DOHH2 (cell line): Measurements from ENCODE around the gene FNDC3B.

Experiments used
- H3F3A ChIP-seq: fragments of 200-600 bp; sonication (generic), shearing (Covaris generic); 2 replicates; pipeline ENCODE4 v1.6.0; 2016; ENCODE audit warnings: antibody characterized with exemption, mild to moderate bottlenecking; ENCODE audit not compliant: control insufficient read depth, insufficient read depth
- H3K27ac ChIP-seq: fragments of 200-600 bp; sonication (generic); 2 replicates; pipeline ENCODE4 v1.5.1; 2014; ENCODE audit warnings: low read depth, mild to moderate bottlenecking, low read length, moderate library complexity
- H3K27me3 ChIP-seq: fragments of 200-600 bp; sonication (generic); 2 replicates; pipeline ENCODE4 v1.6.1; 2014; ENCODE audit warnings: mild to moderate bottlenecking, low read length, mixed read lengths; ENCODE audit not compliant: control insufficient read depth
- H3K36me3 ChIP-seq: fragments of 200-600 bp; sonication (generic); 2 replicates; pipeline ENCODE4 v1.6.1; 2014; ENCODE audit warnings: mild to moderate bottlenecking, low read length, moderate library complexity, mixed read lengths; ENCODE audit not compliant: control insufficient read depth
- H3K4me1 ChIP-seq: fragments of 200-600 bp; sonication (generic); 2 replicates; pipeline ENCODE4 v1.6.1; 2014; ENCODE audit warnings: mild to moderate bottlenecking, low read length, mixed read lengths; ENCODE audit not compliant: control insufficient read depth
- H3K4me2 ChIP-seq: fragments of 200-600 bp; sonication (generic); 2 replicates; pipeline ENCODE4 v1.6.0; 2014; ENCODE audit warnings: mild to moderate bottlenecking, low read length, moderate library complexity
- H3K4me3 ChIP-seq: fragments of 200-600 bp; sonication (generic); 2 replicates; pipeline ENCODE4 v1.5.1; 2014; ENCODE audit warnings: mild to moderate bottlenecking, low read length, mixed read lengths
- H3K79me2 ChIP-seq: fragments of 200-600 bp; sonication (generic); 2 replicates; pipeline ENCODE4 v1.6.1; 2014; ENCODE audit warnings: mild to moderate bottlenecking, low read length, mixed read lengths; ENCODE audit not compliant: control insufficient read depth
- H3K9me2 ChIP-seq: fragments of 200-600 bp; sonication (generic); replicated peaks from 2 replicates; pipeline ENCODE4 v1.6.1; 2014; ENCODE audit warnings: mild to moderate bottlenecking, low read length, mixed read lengths; ENCODE audit not compliant: control insufficient read depth
- H3K9me3 ChIP-seq: fragments of 200-600 bp; sonication (generic); 2 replicates; pipeline ENCODE4 v1.6.1; 2014; ENCODE audit warnings: antibody characterized with exemption, low read length, mixed read lengths; ENCODE audit not compliant: control insufficient read depth, insufficient read depth
- H4K20me1 ChIP-seq: fragments of 200-600 bp; sonication (generic); 2 replicates; pipeline ENCODE4 v1.6.0; 2014; ENCODE audit warnings: low read depth, mild to moderate bottlenecking, antibody characterized with exemption, low read length, moderate library complexity; ENCODE audit not compliant: control insufficient read depth, insufficient read depth
- EZH2phosphoT487 ChIP-seq: fragments of 200-600 bp; sonication (generic); IDR thresholded peaks from 2 replicates; pipeline ENCODE4 v1.6.1; 2017; ENCODE audit warnings: borderline replicate concordance, mild to moderate bottlenecking, antibody characterized with exemption, low read length, moderate library complexity, mixed read lengths
- TF ChIP-seq, protein P1 (sequence below): fragments of 200-600 bp; sonication (generic); IDR thresholded peaks from one replicate; pipeline ENCODE4 v1.5.1; 2014; ENCODE audit warnings: antibody characterized with exemption, mild to moderate bottlenecking, low read depth, low read length; ENCODE audit not compliant: poor library complexity, severe bottlenecking

FNDC3B gene

GRCh38 chr3:172296248-172296974 lies 257.0 kb downstream of the FNDC3B start:
- Histone ChIP-seq H4K20me1 (no peaks in the 10 kb centered on the region), H3K36me3 (no peaks in the 10 kb centered on the region), H3K4me1 (no peaks in the 10 kb centered on the region), H3K27me3 (no peaks in the 10 kb centered on the region), H3K79me2 (no peaks in the 10 kb centered on the region), H3F3A (no peaks in the 10 kb centered on the region), H3K9me2 (no peaks in the 10 kb centered on the region), H3K4me3 (no peak overlapping the region), H3K9me3 (no peaks in the 10 kb centered on the region), H3K27ac (no peak overlapping the region), H3K4me2 (no peak overlapping the region)
- TF ChIP-seq, protein P1, sequence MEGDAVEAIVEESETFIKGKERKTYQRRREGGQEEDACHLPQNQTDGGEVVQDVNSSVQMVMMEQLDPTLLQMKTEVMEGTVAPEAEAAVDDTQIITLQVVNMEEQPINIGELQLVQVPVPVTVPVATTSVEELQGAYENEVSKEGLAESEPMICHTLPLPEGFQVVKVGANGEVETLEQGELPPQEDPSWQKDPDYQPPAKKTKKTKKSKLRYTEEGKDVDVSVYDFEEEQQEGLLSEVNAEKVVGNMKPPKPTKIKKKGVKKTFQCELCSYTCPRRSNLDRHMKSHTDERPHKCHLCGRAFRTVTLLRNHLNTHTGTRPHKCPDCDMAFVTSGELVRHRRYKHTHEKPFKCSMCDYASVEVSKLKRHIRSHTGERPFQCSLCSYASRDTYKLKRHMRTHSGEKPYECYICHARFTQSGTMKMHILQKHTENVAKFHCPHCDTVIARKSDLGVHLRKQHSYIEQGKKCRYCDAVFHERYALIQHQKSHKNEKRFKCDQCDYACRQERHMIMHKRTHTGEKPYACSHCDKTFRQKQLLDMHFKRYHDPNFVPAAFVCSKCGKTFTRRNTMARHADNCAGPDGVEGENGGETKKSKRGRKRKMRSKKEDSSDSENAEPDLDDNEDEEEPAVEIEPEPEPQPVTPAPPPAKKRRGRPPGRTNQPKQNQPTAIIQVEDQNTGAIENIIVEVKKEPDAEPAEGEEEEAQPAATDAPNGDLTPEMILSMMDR, result no peak
- TF ChIP-seq EZH2phosphoT487, result no peak

DNA sequence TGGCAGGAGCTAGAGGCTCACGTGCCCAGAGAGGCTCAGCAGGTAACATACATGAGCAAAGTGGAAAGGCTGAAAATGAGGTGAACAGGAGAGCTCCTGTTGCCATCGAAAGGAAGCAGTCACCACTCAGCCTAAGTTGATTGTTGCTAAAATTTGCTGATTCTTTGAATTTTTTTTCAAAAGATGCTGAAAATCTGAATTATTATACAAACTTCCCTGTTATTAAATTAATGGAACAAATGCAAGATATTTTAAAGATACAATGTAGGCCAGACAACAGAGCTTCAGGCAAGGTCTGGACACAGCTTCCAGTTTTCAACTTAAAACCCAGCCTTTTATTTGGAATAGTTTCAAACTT lies 257.6 kb downstream of the FNDC3B start:
- no peaks in the 10 kb centered on the region for H3F3A ChIP-seq
- no peaks in the 10 kb centered on the region for H3K27me3 ChIP-seq
- TF ChIP-seq, protein P1, result no peak
- no peak for TF ChIP-seq EZH2phosphoT487
- H3K27ac ChIP-seq, result no peak overlapping the region
- H3K36me3 ChIP-seq, result no peaks in the 10 kb centered on the region
- H3K79me2 ChIP-seq, result no peaks in the 10 kb centered on the region
- no peak overlapping the region for H3K4me2 ChIP-seq
- H3K4me3 ChIP-seq, result no peak overlapping the region
- H3K9me2 ChIP-seq, result no peaks in the 10 kb centered on the region
- H3K4me1 ChIP-seq, result no peaks in the 10 kb centered on the region
- no peaks in the 10 kb centered on the region for H3K9me3 ChIP-seq
- no peaks in the 10 kb centered on the region for H4K20me1 ChIP-seq

- no peaks in the 10 kb centered on the region for H3K9me3 ChIP-seq
- no peaks in the 10 kb centered on the region for H3K4me1 ChIP-seq
- no peaks in the 10 kb centered on the region for H3K9me2 ChIP-seq
- no peaks in the 10 kb centered on the region for H3K36me3 ChIP-seq
- no peak overlapping the region for H3K4me3 ChIP-seq
- H4K20me1 ChIP-seq, result no peaks in the 10 kb centered on the region
- no peaks in the 10 kb centered on the region for H3F3A ChIP-seq
- TF ChIP-seq EZH2phosphoT487, result no peak
- TF ChIP-seq, protein P1, result no peak
- H3K27ac ChIP-seq, result no peak overlapping the region
- H3K79me2 ChIP-seq, result no peaks in the 10 kb centered on the region
- no peak overlapping the region for H3K4me2 ChIP-seq
- H3K27me3 ChIP-seq, result no peaks in the 10 kb centered on the region
Measured at GRCh38 chr3:172298247-172298646, 258.9 kb downstream of the FNDC3B start.
